H1 (cell line): ENCODE data around the gene SGK2. TPM values are rescaled to one million over a fixed set of nuclear protein-coding genes. Genes with fewer than 3 reads are reported as not detected.
A peak's percentile ranks its signal among the peaks of the same experiment; 100 is the strongest.

Source experiments
- CTCF ChIA-PET: fragments of 300-600 bp; sonication (Branson Sonifier 250); formaldehyde crosslinking; loops from one replicate; lab custom pipeline; 2021; ENCODE audit not compliant: partially characterized antibody; lab: Charles Lee
- POLR2A ChIA-PET: fragments of 300-600 bp; sonication (Branson Sonifier 250); formaldehyde crosslinking; loops from one replicate; lab custom pipeline; 2021; ENCODE audit warnings: inconsistent platforms; ENCODE audit not compliant: partially characterized antibody; lab: Charles Lee
- DNase-seq, 2 experiments: peaks; one replicate each; pipeline versions ENCODE4 v3.0.0 to v3.0.0-alpha.2; 2010 to 2022; ENCODE audit warnings: low spot score in 2 of 2, low read depth in 1 of 2, mixed read lengths in 1 of 2
- FAIRE-seq: peaks from 2 replicates; lab custom pipeline; 2011; peaks lifted over from hg19 to GRCh38; lab: Jason Lieb, UNC
- H2AFZ ChIP-seq: 2 replicates; pipeline ENCODE4 v1.8.1; 2012; ENCODE audit warnings: low read length, inconsistent platforms
- H2AK5ac ChIP-seq: 2 replicates; pipeline ENCODE4 v1.6.1; 2013; ENCODE audit warnings: low read depth, low read length
- H2BK120ac ChIP-seq: replicated peaks from 2 replicates; pipeline ENCODE3; 2013; ENCODE audit warnings: low read depth, low read length, inconsistent platforms
- H2BK12ac ChIP-seq: 2 replicates; pipeline ENCODE4 v1.6.1; 2013; ENCODE audit warnings: low read depth, low read length
- H2BK15ac ChIP-seq: 2 replicates; pipeline ENCODE4 v1.6.1; 2013; ENCODE audit warnings: low read length
- H2BK20ac ChIP-seq: 2 replicates; pipeline ENCODE4 v1.6.1; 2013; ENCODE audit warnings: low read length
- H2BK5ac ChIP-seq: 2 replicates; pipeline ENCODE4 v1.6.1; 2013; ENCODE audit warnings: low read depth, low read length
- H3K14ac ChIP-seq: 2 replicates; pipeline ENCODE4 v1.6.1; 2013; ENCODE audit warnings: inconsistent platforms; ENCODE audit not compliant: insufficient read length
- H3K18ac ChIP-seq: 2 replicates; pipeline ENCODE4 v1.6.1; 2013; ENCODE audit warnings: low read length; ENCODE audit errors: extremely low read depth
- H3K23ac ChIP-seq: 2 replicates; pipeline ENCODE4 v1.6.1; 2013; ENCODE audit warnings: inconsistent platforms; ENCODE audit not compliant: insufficient read length
- H3K23me2 ChIP-seq: 2 replicates; pipeline ENCODE4 v1.6.1; 2013; ENCODE audit warnings: low read depth, low read length
- H3K27ac ChIP-seq: 2 replicates; pipeline ENCODE4 v1.6.1; 2011; ENCODE audit warnings: low read depth, low read length, inconsistent platforms
- H3K27me3 ChIP-seq, 4 experiments: replicated peaks in 1 of 4; 1 replicate in 1 of 4; 2 replicates in 3 of 4; pipeline versions ENCODE4 v1.6.1 to v1.8.1; 2011 to 2013; ENCODE audit warnings: low read length in 3 of 4, mild to moderate bottlenecking in 3 of 4, inconsistent platforms in 2 of 4, mixed read lengths in 2 of 4, moderate library complexity in 1 of 4; ENCODE audit not compliant: control insufficient read depth in 3 of 4, insufficient read depth in 3 of 4; ENCODE audit errors: extremely low read depth in 1 of 4
- H3K36me3 ChIP-seq, 4 experiments: 2 replicates each; pipeline versions ENCODE4 v1.6.1 to v1.8.1; 2011 to 2013; ENCODE audit warnings: mild to moderate bottlenecking in 4 of 4, low read length in 3 of 4, moderate library complexity in 2 of 4, control low read depth in 1 of 4, inconsistent platforms in 1 of 4; ENCODE audit not compliant: insufficient read depth in 4 of 4, control insufficient read depth in 2 of 4
- H3K4ac ChIP-seq: replicated peaks from 2 replicates; pipeline ENCODE3; 2013; ENCODE audit warnings: low read length, low read depth, mixed read lengths, inconsistent platforms; ENCODE audit not compliant: insufficient read length
- H3K4me1 ChIP-seq, 4 experiments: replicated peaks in 1 of 4; 1 replicate in 1 of 4; 2 replicates in 3 of 4; pipeline versions ENCODE4 v1.6.1 to v1.8.1; 2011 to 2013; ENCODE audit warnings: low read length in 3 of 4, inconsistent platforms in 2 of 4, mixed read lengths in 1 of 4; ENCODE audit not compliant: insufficient read depth in 4 of 4, control insufficient read depth in 3 of 4
- H3K4me2 ChIP-seq, 2 experiments: 2 replicates each; pipeline versions ENCODE4 v1.6.1 to v1.8.1; 2011 to 2013; ENCODE audit warnings: low read depth in 2 of 2, low read length in 2 of 2, control low read depth in 1 of 2, inconsistent platforms in 1 of 2, mild to moderate bottlenecking in 1 of 2; ENCODE audit not compliant: insufficient read depth in 1 of 2
- H3K4me3 ChIP-seq, 4 experiments: fragments of 200-600, 300-600 bp in 1 of 4; sonication (generic), shearing (Covaris generic), sonication (Bioruptor Twin) in 1 of 4; 2 replicates each; pipeline versions ENCODE4 v1.5.1 to v1.8.1; 2011 to 2016; ENCODE audit warnings: low read length in 4 of 4, low read depth in 3 of 4, control low read depth in 2 of 4, inconsistent platforms in 2 of 4, mild to moderate bottlenecking in 2 of 4, mixed read lengths in 1 of 4, moderate library complexity in 1 of 4; ENCODE audit not compliant: insufficient read depth in 2 of 4; ENCODE audit errors: extremely low read depth in 1 of 4
- H3K56ac ChIP-seq: replicated peaks from 2 replicates; pipeline ENCODE3; 2013; ENCODE audit warnings: low read depth, mild to moderate bottlenecking, mixed read lengths, low read length, inconsistent platforms; ENCODE audit not compliant: insufficient read length
- H3K79me1 ChIP-seq: 2 replicates; pipeline ENCODE4 v1.6.1; 2013; ENCODE audit warnings: low read depth, low read length, control low read depth
- H3K79me2 ChIP-seq, 2 experiments: 2 replicates each; pipeline versions ENCODE4 v1.6.1 to v1.8.1; 2012 to 2013; ENCODE audit warnings: low read length in 2 of 2, mild to moderate bottlenecking in 2 of 2, inconsistent platforms in 1 of 2; ENCODE audit not compliant: insufficient read depth in 2 of 2, control insufficient read depth in 1 of 2
- H3K9ac ChIP-seq, 4 experiments: replicated peaks in 1 of 4; 1 replicate in 1 of 4; 2 replicates in 3 of 4; pipeline versions ENCODE4 v1.6.1 to v1.8.1; 2011 to 2013; ENCODE audit warnings: low read depth in 3 of 4, low read length in 3 of 4, control low read depth in 2 of 4, mild to moderate bottlenecking in 2 of 4, moderate library complexity in 2 of 4, inconsistent platforms in 1 of 4; ENCODE audit errors: extremely low read depth in 1 of 4
- H3K9me3 ChIP-seq, 2 experiments: 2 replicates each; pipeline versions ENCODE4 v1.6.1 to v1.8.1; 2012 to 2013; ENCODE audit warnings: mild to moderate bottlenecking in 2 of 2, moderate library complexity in 2 of 2, control low read depth in 1 of 2, inconsistent platforms in 1 of 2, low read depth in 1 of 2, low read length in 1 of 2, mixed read lengths in 1 of 2; ENCODE audit not compliant: insufficient read depth in 2 of 2
- H4K20me1 ChIP-seq, 2 experiments: replicated peaks in 1 of 2; 2 replicates each; pipeline versions ENCODE3 to v1.8.1; 2011 to 2013; ENCODE audit warnings: inconsistent platforms in 2 of 2, low read length in 2 of 2, mild to moderate bottlenecking in 1 of 2; ENCODE audit not compliant: insufficient read depth in 2 of 2, control insufficient read depth in 1 of 2
- H4K5ac ChIP-seq: 2 replicates; pipeline ENCODE4 v1.6.1; 2013; ENCODE audit warnings: low read length, low read depth, mixed read lengths, inconsistent platforms; ENCODE audit not compliant: insufficient read length
- H4K8ac ChIP-seq: 2 replicates; pipeline ENCODE4 v1.8.0; 2013; ENCODE audit warnings: mild to moderate bottlenecking, moderate library complexity, low read length, inconsistent platforms; ENCODE audit not compliant: insufficient read depth; ENCODE audit errors: extremely low read depth
- H4K91ac ChIP-seq: replicated peaks from 2 replicates; pipeline ENCODE3; 2013; ENCODE audit warnings: low read length, mixed read lengths, inconsistent platforms; ENCODE audit not compliant: insufficient read length
- BACH1 ChIP-seq: IDR thresholded peaks from 2 replicates; pipeline ENCODE4 v1.6.1; 2012; ENCODE audit warnings: low read length, improper control_type of control experiment
- CBX8 ChIP-seq: fragments of 300-800, 300-1000 bp; sonication (generic); IDR thresholded peaks from 2 replicates; pipeline ENCODE4 v1.7.1; 2016; ENCODE audit warnings: low read depth, low read length, borderline replicate concordance
- EGR1 ChIP-seq: IDR thresholded peaks from 2 replicates; pipeline ENCODE4 v1.6.1; 2011; ENCODE audit warnings: low read depth, low read length, borderline replicate concordance
- KDM1A ChIP-seq: fragments of 200-600, 300-600 bp; sonication (generic); IDR thresholded peaks from 2 replicates; pipeline ENCODE4 v1.7.1; 2016; ENCODE audit warnings: mild to moderate bottlenecking, low read length, borderline replicate concordance
- KDM4A ChIP-seq: IDR thresholded peaks from one replicate; pipeline ENCODE4 v1.7.1; 2012; ENCODE audit warnings: low read depth, mild to moderate bottlenecking, moderate library complexity, low read length, inconsistent platforms; ENCODE audit not compliant: severe bottlenecking
- POLR2A ChIP-seq, 2 experiments: IDR thresholded peaks; 1 replicate in 1 of 2; 2 replicates in 1 of 2; pipeline ENCODE4 v1.6.1; 2011; ENCODE audit warnings: low read depth in 2 of 2, low read length in 2 of 2, mild to moderate bottlenecking in 2 of 2; ENCODE audit errors: control extremely low read depth in 1 of 2
- RNF2 ChIP-seq: fragments of 200-900, 300-1000 bp; sonication (generic); IDR thresholded peaks from 2 replicates; pipeline ENCODE4 v1.7.1; 2016; ENCODE audit warnings: borderline replicate concordance, low read depth, mild to moderate bottlenecking, antibody characterized with exemption, low read length; ENCODE audit not compliant: poor library complexity, severe bottlenecking; ENCODE audit errors: missing control alignments
- RXRA ChIP-seq: IDR thresholded peaks from 2 replicates; pipeline ENCODE4 v1.6.1; 2011; ENCODE audit warnings: low read depth, mild to moderate bottlenecking, low read length, moderate library complexity; ENCODE audit not compliant: insufficient read depth
- SRF ChIP-seq: IDR thresholded peaks from 2 replicates; pipeline ENCODE4 v1.6.1; 2011; ENCODE audit warnings: mild to moderate bottlenecking, low read depth, low read length, moderate library complexity
- SUZ12 ChIP-seq: fragments of 200-600 bp; sonication (generic); IDR thresholded peaks from 2 replicates; pipeline ENCODE4 v1.6.1; 2012; ENCODE audit warnings: mild to moderate bottlenecking, inconsistent platforms, low read length, moderate library complexity, mixed read lengths
- TCF12 ChIP-seq: IDR thresholded peaks from 2 replicates; pipeline ENCODE4 v1.6.1; 2011; ENCODE audit warnings: low read depth, mild to moderate bottlenecking, low read length
- WGBS, 2 experiments: shearing (Covaris generic) in 1 of 2; methylation state at CpG; one replicate each; pipeline versions ENCODE4 v1.1.6 to v1.1.7; 2013 to 2015; ENCODE audit warnings: low lambda C conversion rate in 2 of 2, mixed read lengths in 2 of 2, inconsistent platforms in 1 of 2, low coverage in 1 of 2, missing lambda C conversion rate in 1 of 2; ENCODE audit not compliant: insufficient replicate concordance in 2 of 2, insufficient coverage in 1 of 2, insufficient read length in 1 of 2; ENCODE audit errors: extremely low coverage in 1 of 2, missing lambda C conversion rate in 1 of 2; 5-methylcytosine and 5-hydroxymethylcytosine counted together
- polyA plus RNA-seq, 7 experiments: library from polyadenylated mRNA; depleted of rRNA in 3 of 7; stranded (reverse) in 5 of 7; unstranded in 2 of 7; fragments of >200 nt in 5 of 7; fragments of 200-250 nt in 2 of 7; gene quantifications; 1 replicate in 5 of 7; 2 replicates in 1 of 7; 4 replicates in 1 of 7; pipeline versions ENCODE4 v1.2.1 to v1.2.3, GENCODE V29; 2011 to 2013; ENCODE audit warnings: missing spikeins in 2 of 7, mixed read lengths in 2 of 7
- total RNA-seq: library from RNA; stranded (reverse); fragmentation: NEBNext Ultra II Directional; extraction: Animal tissue kit (Norgen Biotek cat#: 25700); gene quantifications from 2 replicates; pipeline ENCODE4 v1.2.1, GENCODE V29; 2021
- TF ChIP-seq, protein P1 (sequence below): IDR thresholded peaks from 2 replicates; pipeline ENCODE4 v1.6.1; 2012; ENCODE audit warnings: low read length, inconsistent platforms

Gene SGK2
- total and polyA plus RNA-seq, 2 of the 8 experiments (the other 6 are each of a cell fraction or from before 2014, with no cell fraction given): 0.21 TPM; not detected in 1

- Histone ChIP-seq H2AFZ (no peak overlapping the region), H3K4me2 (no peak overlapping the region), H3K9me3 (no peaks in the 10 kb centered on the region), H3K27ac (no peak overlapping the region), H3K23me2 (no peaks in the 10 kb centered on the region), H2BK20ac (peak overlapping the region; percentile 32; the same call in 1 of the 2 replicates), H4K8ac (no peak overlapping the region), H3K18ac (no peak overlapping the region), H3K9ac (no peak overlapping the region), H3K36me3 (no peaks in the 10 kb centered on the region), H3K56ac (no peak overlapping the region), H2BK5ac (peak overlapping the region; percentile 24; the same call in 1 of the 2 replicates), H3K79me1 (no peaks in the 10 kb centered on the region), H3K79me2 (no peaks in the 10 kb centered on the region), H3K4me3 (no peak overlapping the region), H4K5ac (no peak overlapping the region), H3K14ac (no peak overlapping the region), H2BK15ac (no peak overlapping the region), H2AK5ac (no peak overlapping the region), H4K91ac (no peak overlapping the region), H3K23ac (no peak overlapping the region), H4K20me1 (no peaks in the 10 kb centered on the region), H3K4ac (no peak overlapping the region), H3K27me3 (no peaks in the 10 kb centered on the region), H2BK120ac (no peak overlapping the region), H2BK12ac (no peak overlapping the region), H3K4me1 (no peaks in the 10 kb centered on the region)
- CTCF ChIA-PET: interaction anchor here (1.5 to 7.7 kb wide), 3 partner anchors 13 to 122 kb away, joined by 3 to 43 read pairs (median 9); partner anchors contain the start of gene SGK2
- 82% methylated on average over 6 of the region's 6 CpGs; no CpG with 5 or more reads in 1 of the 2 experiments for WGBS, 2 experiments
- DNase-seq (no peak), FAIRE-seq (no peak)
- TF ChIP-seq SRF (no peak), POLR2A (IDR thresholded peaks at IDR 0.05; ENCODE audit: control extremely low read depth in 1 of 2, low read depth in 2 of 2, low read length in 2 of 2) (no peak), SUZ12 (no peak), CBX8 (no peak), RNF2 (no peak), BACH1 (no peak), EGR1 (no peak), KDM4A (no peak), TCF12 (no peak), RXRA (no peak), KDM1A (no peak)
- TF ChIP-seq, protein P1, sequence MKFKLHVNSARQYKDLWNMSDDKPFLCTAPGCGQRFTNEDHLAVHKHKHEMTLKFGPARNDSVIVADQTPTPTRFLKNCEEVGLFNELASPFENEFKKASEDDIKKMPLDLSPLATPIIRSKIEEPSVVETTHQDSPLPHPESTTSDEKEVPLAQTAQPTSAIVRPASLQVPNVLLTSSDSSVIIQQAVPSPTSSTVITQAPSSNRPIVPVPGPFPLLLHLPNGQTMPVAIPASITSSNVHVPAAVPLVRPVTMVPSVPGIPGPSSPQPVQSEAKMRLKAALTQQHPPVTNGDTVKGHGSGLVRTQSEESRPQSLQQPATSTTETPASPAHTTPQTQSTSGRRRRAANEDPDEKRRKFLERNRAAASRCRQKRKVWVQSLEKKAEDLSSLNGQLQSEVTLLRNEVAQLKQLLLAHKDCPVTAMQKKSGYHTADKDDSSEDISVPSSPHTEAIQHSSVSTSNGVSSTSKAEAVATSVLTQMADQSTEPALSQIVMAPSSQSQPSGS: no peak
- POLR2A ChIA-PET: interaction anchor here (0.7 to 1.4 kb wide), 2 partner anchors 11 to 16 kb away, joined by 3 read pairs; no protein-coding TSS in a partner anchor
Measured at GRCh38 chr20:43571771-43572170, 12.9 kb downstream of the SGK2 start.
